ENCODE data around the gene REEP6.

- TF ChIP-seq JUND (IDR thresholded peaks at IDR 0.05) (no peak), RXRA (IDR thresholded peaks at IDR 0.05) (no peak), CTCF (IDR thresholded peaks at IDR 0.05; ENCODE audit: low read depth, low read length, missing input control) (no peak), RAD21 (IDR thresholded peaks at IDR 0.05) (no peak), EGR1 (IDR thresholded peaks at IDR 0.05; ENCODE audit: low read depth in 2 of 2) (no peak), GABPA (IDR thresholded peaks at IDR 0.05 in 1 of 2, conservative IDR thresholded peaks at IDR 0.05 in 1 of 2) (no peak), SP1 (IDR thresholded peaks at IDR 0.05) (no peak), YY1 (IDR thresholded peaks at IDR 0.05) (no peak), TAF1 (conservative IDR thresholded peaks at IDR 0.05) (no peak), REST (IDR thresholded peaks at IDR 0.05) (no peak), MAX (IDR thresholded peaks at IDR 0.05) (no peak)
These were observed 2.7 kb upstream of the REEP6 start for GRCh38 chr19:1488282-1488601.
